H1 (cell line): ENCODE data around the gene MGLL. TPM values are rescaled to one million over a fixed set of nuclear protein-coding genes. Genes with fewer than 3 reads are reported as not detected.

Experiments
- CHD1 ChIP-seq: IDR thresholded peaks from 2 replicates; pipeline ENCODE4 v1.6.1; 2012; ENCODE audit warnings: low read depth, low read length, improper control_type of control experiment
- NRF1 ChIP-seq: IDR thresholded peaks from 2 replicates; pipeline ENCODE4 v1.6.1; 2011; ENCODE audit warnings: mild to moderate bottlenecking, low read depth, low read length, improper control_type of control experiment
- POU5F1 ChIP-seq: IDR thresholded peaks from 2 replicates; pipeline ENCODE4 v1.6.1; 2011; ENCODE audit warnings: low read depth, mild to moderate bottlenecking, low read length, moderate library complexity
- SIX5 ChIP-seq: IDR thresholded peaks from 2 replicates; pipeline ENCODE4 v1.6.1; 2011; ENCODE audit warnings: mild to moderate bottlenecking, low read depth, low read length
- SP1 ChIP-seq: IDR thresholded peaks from 2 replicates; pipeline ENCODE4 v1.6.1; 2011; ENCODE audit warnings: low read depth, low read length
- SP2 ChIP-seq: IDR thresholded peaks from 2 replicates; pipeline ENCODE4 v1.6.1; 2012; ENCODE audit warnings: mild to moderate bottlenecking, low read length, inconsistent platforms
- SUZ12 ChIP-seq: fragments of 200-600 bp; sonication (generic); IDR thresholded peaks from 2 replicates; pipeline ENCODE4 v1.6.1; 2012; ENCODE audit warnings: mild to moderate bottlenecking, inconsistent platforms, low read length, moderate library complexity, mixed read lengths
- polyA plus RNA-seq, 7 experiments: library from polyadenylated mRNA; depleted of rRNA in 3 of 7; stranded (reverse) in 5 of 7; unstranded in 2 of 7; fragments of >200 nt in 5 of 7; fragments of 200-250 nt in 2 of 7; gene quantifications; 1 replicate in 5 of 7; 2 replicates in 1 of 7; 4 replicates in 1 of 7; pipeline versions ENCODE4 v1.2.1 to v1.2.3, GENCODE V29; 2011 to 2013; ENCODE audit warnings: missing spikeins in 2 of 7, mixed read lengths in 2 of 7
- total RNA-seq: library from RNA; stranded (reverse); fragmentation: NEBNext Ultra II Directional; extraction: Animal tissue kit (Norgen Biotek cat#: 25700); gene quantifications from 2 replicates; pipeline ENCODE4 v1.2.1, GENCODE V29; 2021

The MGLL gene
- total and polyA plus RNA-seq, 2 of the 8 experiments (the other 6 are each of a cell fraction or from before 2014, with no cell fraction given) = 0.05 to 0.34 TPM

- TF ChIP-seq SUZ12 (no peak), SIX5 (no peak), POU5F1 (no peak), CHD1 (no peak), SP2 (no peak), SP1 (no peak), NRF1 (no peak)
These were observed 109.2 kb downstream of the MGLL start (continued) for GRCh38 chr3:127712881-127713771.
